Mesendoderm (in vitro differentiated cells): ENCODE data around the gene TEAD3.

Source experiments
- DNase-seq: peaks from one replicate; pipeline ENCODE4 v3.0.0; 2013
- H2AK5ac ChIP-seq: 2 replicates; pipeline ENCODE4 v1.6.1; 2013; ENCODE audit warnings: low read length, inconsistent platforms
- H2BK120ac ChIP-seq: 2 replicates; pipeline ENCODE4 v1.6.1; 2013; ENCODE audit warnings: low read depth, mild to moderate bottlenecking, low read length, moderate library complexity, mixed read lengths
- H2BK15ac ChIP-seq: replicated peaks from 2 replicates; pipeline ENCODE4 v1.6.1; 2013; ENCODE audit warnings: low read depth, mild to moderate bottlenecking, moderate library complexity
- H2BK5ac ChIP-seq: 2 replicates; pipeline ENCODE4 v1.6.1; 2013; ENCODE audit warnings: low read length, inconsistent platforms
- H3K18ac ChIP-seq: 2 replicates; pipeline ENCODE4 v1.6.1; 2013; ENCODE audit warnings: mild to moderate bottlenecking, low read length, mixed read lengths
- H3K23ac ChIP-seq: one replicate; pipeline ENCODE4 v1.6.1; 2013; ENCODE audit warnings: low read length
- H3K27ac ChIP-seq: 2 replicates; pipeline ENCODE4 v1.5.1; 2013; ENCODE audit warnings: low read depth, mild to moderate bottlenecking, inconsistent platforms, low read length, moderate library complexity
- H3K27me3 ChIP-seq: 2 replicates; pipeline ENCODE4 v1.6.1; 2013; ENCODE audit warnings: low read length, control low read depth, mild to moderate bottlenecking, inconsistent platforms; ENCODE audit not compliant: insufficient read depth, poor library complexity
- H3K36me3 ChIP-seq: 2 replicates; pipeline ENCODE4 v1.6.1; 2013; ENCODE audit warnings: low read length, inconsistent platforms; ENCODE audit not compliant: control insufficient read depth, insufficient read depth
- H3K4ac ChIP-seq: one replicate; pipeline ENCODE4 v1.6.1; 2013; ENCODE audit warnings: low read depth, mild to moderate bottlenecking, low read length, moderate library complexity
- H3K4me1 ChIP-seq: 2 replicates; pipeline ENCODE4 v1.6.1; 2013; ENCODE audit warnings: low read depth, low read length, inconsistent platforms; ENCODE audit not compliant: control insufficient read depth
- H3K4me2 ChIP-seq: 2 replicates; pipeline ENCODE4 v1.6.1; 2013; ENCODE audit warnings: low read length
- H3K4me3 ChIP-seq: 2 replicates; pipeline ENCODE4 v1.5.1; 2013; ENCODE audit warnings: mild to moderate bottlenecking, low read length
- H3K56ac ChIP-seq: one replicate; pipeline ENCODE4 v1.6.1; 2013; ENCODE audit warnings: low read length
- H3K79me1 ChIP-seq: 2 replicates; pipeline ENCODE4 v1.6.1; 2013; ENCODE audit warnings: low read length, inconsistent platforms
- H3K79me2 ChIP-seq: 2 replicates; pipeline ENCODE4 v1.6.1; 2013; ENCODE audit warnings: mild to moderate bottlenecking, low read length; ENCODE audit not compliant: control insufficient read depth, insufficient read depth
- H3K9ac ChIP-seq: 2 replicates; pipeline ENCODE4 v1.6.1; 2013; ENCODE audit warnings: low read length, inconsistent platforms
- H4K5ac ChIP-seq: one replicate; pipeline ENCODE4 v1.6.1; 2013; ENCODE audit warnings: low read length
- H4K8ac ChIP-seq: one replicate; pipeline ENCODE4 v1.6.1; 2013; ENCODE audit warnings: low read depth, mild to moderate bottlenecking, control low read depth, low read length, moderate library complexity
- WGBS: extraction: QIAGEN DNeasy Blood & Tissue Kit; methylation state at CpG from one replicate; pipeline ENCODE4 v1.1.7; 2013; ENCODE audit warnings: low lambda C conversion rate, missing lambda C conversion rate; ENCODE audit not compliant: insufficient coverage; ENCODE audit errors: extremely low coverage; 5-methylcytosine and 5-hydroxymethylcytosine counted together

TEAD3 gene

DNA sequence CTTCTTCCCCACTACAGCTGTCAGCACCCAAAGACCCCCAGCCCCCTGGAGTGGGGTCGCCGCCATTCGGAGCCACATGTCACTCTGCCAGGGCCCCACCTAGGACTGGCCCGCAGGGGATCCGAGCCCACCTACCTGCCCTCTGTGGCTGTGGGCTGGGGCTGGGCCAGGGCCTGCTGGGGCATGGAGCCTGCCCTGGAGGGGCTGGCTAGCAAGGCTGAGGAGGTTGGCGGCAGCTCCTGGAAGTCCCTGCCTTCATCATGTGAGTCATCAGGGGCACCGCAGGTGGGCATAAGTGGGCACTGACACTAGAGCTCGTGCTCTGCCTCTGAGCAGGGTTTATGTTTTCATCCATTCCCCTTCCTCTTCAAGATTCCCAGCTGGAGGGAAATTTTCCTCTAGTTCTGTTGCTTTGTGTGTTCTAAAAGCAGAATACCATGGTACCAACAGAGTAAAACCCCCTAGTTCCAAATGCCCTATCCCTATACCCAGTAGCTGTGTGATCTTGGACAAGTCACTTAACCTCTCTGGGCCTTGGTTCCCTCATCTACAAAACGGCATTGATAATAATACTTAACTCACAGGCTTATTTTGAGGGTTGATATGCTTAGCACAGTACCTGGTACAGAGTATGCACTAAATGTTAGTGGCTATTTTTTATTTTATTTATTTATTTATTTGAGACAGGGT lies 53.4 kb downstream of the TEAD3 start:
- no peak for DNase-seq
- Histone ChIP-seq H3K79me2 (no peaks in the 10 kb centered on the region), H2AK5ac (no peak overlapping the region), H3K4me1 (no peaks in the 10 kb centered on the region), H3K79me1 (no peaks in the 10 kb centered on the region), H2BK120ac (no peak overlapping the region), H3K4me2 (no peak overlapping the region), H3K9ac (no peak overlapping the region), H3K18ac (no peak overlapping the region), H2BK15ac (no peak overlapping the region), H3K27me3 (no peaks in the 10 kb centered on the region), H2BK5ac (no peak overlapping the region), H3K36me3 (no peaks in the 10 kb centered on the region), H3K4me3 (no peak overlapping the region), H3K27ac (no peak overlapping the region), H4K8ac (no peak overlapping the region), H3K4ac (no peak overlapping the region), H4K5ac (no peak overlapping the region), H3K23ac (no peak overlapping the region), H3K56ac (no peak overlapping the region)
- WGBS: no CpG with 5 or more reads among the region's 9 CpGs

DNA sequence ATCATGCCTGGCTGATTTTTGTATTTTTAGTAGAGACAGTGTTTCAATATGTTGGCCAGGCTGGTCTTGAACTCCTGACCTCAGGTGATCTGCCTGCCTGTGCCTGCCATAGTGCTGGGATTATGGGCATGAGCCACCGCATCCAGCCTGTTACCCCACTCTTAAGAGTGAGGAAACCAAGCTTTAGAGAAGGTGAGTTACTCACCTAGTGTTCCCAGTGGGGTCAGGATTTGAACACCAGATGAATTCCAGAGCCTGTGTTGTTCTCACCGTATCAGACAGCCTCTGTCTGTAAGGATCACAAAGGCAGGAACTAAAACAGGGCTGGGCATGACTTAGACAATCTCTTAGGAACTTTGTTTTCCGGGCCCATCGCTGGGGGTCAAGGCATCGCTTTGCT lies 54.2 kb downstream of the TEAD3 start:
- Histone ChIP-seq H3K27me3 (no peaks in the 10 kb centered on the region), H2BK15ac (no peak overlapping the region), H3K36me3 (no peaks in the 10 kb centered on the region), H3K9ac (no peak overlapping the region), H4K8ac (no peak overlapping the region), H3K18ac (no peak overlapping the region), H3K79me2 (no peaks in the 10 kb centered on the region), H3K79me1 (no peaks in the 10 kb centered on the region), H3K27ac (no peak overlapping the region), H4K5ac (no peak overlapping the region), H2AK5ac (no peak overlapping the region), H3K4ac (no peak overlapping the region), H3K4me3 (no peak overlapping the region), H2BK120ac (no peak overlapping the region), H3K23ac (no peak overlapping the region), H2BK5ac (no peak overlapping the region), H3K56ac (no peak overlapping the region), H3K4me1 (no peaks in the 10 kb centered on the region), H3K4me2 (no peak overlapping the region)
- DNase-seq: no peak
- no CpG with 5 or more reads among the region's 5 CpGs for WGBS

DNA sequence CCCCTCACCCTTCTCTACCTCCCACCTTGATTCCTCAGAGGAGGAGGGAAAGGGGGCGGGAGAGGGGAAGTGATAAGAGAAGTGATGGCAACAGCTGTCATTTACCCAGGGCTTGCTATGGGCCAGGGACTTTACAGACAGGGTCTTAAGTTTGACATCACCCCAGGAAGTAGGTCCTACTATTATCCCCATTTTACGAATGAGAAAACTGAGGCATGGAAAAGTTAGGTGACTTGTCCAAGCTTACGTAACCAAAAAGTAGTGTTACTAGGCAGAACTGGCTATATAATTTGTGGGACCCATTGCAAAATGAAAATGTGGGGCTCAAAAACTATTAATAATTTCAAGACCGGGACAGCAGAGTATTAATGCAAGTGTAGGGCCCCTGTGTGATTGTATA lies 55.2 kb downstream of the TEAD3 start:
- H2AK5ac ChIP-seq: no peak overlapping the region
- no CpG with 5 or more reads among the region's 4 CpGs for WGBS

DNA sequence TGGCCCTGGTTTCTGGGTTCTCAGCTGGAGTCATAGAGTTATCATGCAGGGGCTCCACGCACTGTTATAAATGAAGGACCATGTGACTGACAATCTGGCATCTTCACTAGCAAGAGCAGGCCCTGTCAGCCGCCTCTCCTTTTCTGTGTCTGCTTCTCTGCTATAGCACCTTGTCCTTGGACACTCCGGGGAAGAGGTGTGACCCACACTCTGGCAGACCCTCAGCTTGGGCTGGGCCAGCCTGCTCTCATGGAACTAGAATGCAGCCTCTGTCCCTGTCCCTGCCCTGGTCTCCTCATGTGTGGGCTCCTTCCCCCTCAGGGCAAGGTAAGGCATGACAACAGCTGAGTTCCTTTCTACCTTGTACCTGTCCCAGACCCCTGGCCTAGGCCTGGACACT lies 55.7 kb downstream of the TEAD3 start:
- Histone ChIP-seq H3K18ac (no peak overlapping the region), H2AK5ac (no peak overlapping the region), H4K5ac (no peak overlapping the region), H3K4me2 (no peak overlapping the region), H3K9ac (no peak overlapping the region), H2BK120ac (no peak overlapping the region), H3K56ac (no peak overlapping the region), H3K27ac (no peak overlapping the region), H3K79me1 (no peaks in the 10 kb centered on the region), H3K36me3 (no peaks in the 10 kb centered on the region), H3K23ac (no peak overlapping the region), H2BK5ac (no peak overlapping the region), H3K27me3 (no peaks in the 10 kb centered on the region), H3K79me2 (no peaks in the 10 kb centered on the region), H4K8ac (no peak overlapping the region), H3K4ac (no peak overlapping the region), H3K4me3 (no peak overlapping the region), H3K4me1 (no peaks in the 10 kb centered on the region), H2BK15ac (no peak overlapping the region)
- DNase-seq: no peak
- WGBS: no CpG with 5 or more reads among the region's 3 CpGs

More for the DNA sequence above, 55.2 kb downstream of the TEAD3 start:
- Histone ChIP-seq H3K27me3 (no peaks in the 10 kb centered on the region), H3K9ac (no peak overlapping the region), H3K4me3 (no peak overlapping the region), H3K4me1 (no peaks in the 10 kb centered on the region), H3K4ac (no peak overlapping the region), H3K79me2 (no peaks in the 10 kb centered on the region), H2BK120ac (no peak overlapping the region), H3K36me3 (no peaks in the 10 kb centered on the region), H4K8ac (no peak overlapping the region), H2BK15ac (no peak overlapping the region), H3K18ac (no peak overlapping the region), H3K4me2 (no peak overlapping the region), H3K23ac (no peak overlapping the region), H3K27ac (no peak overlapping the region), H3K56ac (no peak overlapping the region), H3K79me1 (no peaks in the 10 kb centered on the region), H2BK5ac (no peak overlapping the region), H4K5ac (no peak overlapping the region)
- no peak for DNase-seq

DNA sequence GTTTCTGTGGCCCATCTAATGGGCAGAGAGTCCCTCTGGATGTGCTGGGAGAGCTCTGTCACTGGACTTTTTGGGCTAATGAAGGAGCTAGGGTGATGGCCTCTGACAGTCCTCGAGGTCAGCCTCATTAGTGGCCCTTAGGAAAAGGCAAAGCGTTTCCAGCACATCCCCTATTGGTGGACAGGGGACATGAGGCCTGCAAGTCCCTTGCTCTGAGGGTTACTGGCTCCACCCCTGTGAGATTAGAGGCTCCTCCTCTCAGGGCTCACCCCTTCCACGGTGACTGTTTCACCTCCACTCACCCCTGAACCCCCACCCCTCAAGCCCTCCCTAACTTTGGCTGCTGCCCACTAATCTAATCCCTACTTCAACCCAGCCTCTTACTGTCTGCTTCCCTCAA lies 57.6 kb downstream of the TEAD3 start:
- H2BK5ac ChIP-seq: no peak overlapping the region
- no CpG with 5 or more reads among the region's 3 CpGs for WGBS
- peak; percentile 61 for DNase-seq
- no peak overlapping the region for H3K56ac ChIP-seq
- H3K79me1 ChIP-seq: no peaks in the 10 kb centered on the region
- no peak overlapping the region for H3K9ac ChIP-seq
- H3K36me3 ChIP-seq: no peaks in the 10 kb centered on the region
- H3K27me3 ChIP-seq: no peaks in the 10 kb centered on the region
- no peak overlapping the region for H3K27ac ChIP-seq
- H2BK15ac ChIP-seq: no peak overlapping the region
- no peak overlapping the region for H4K8ac ChIP-seq
- no peaks in the 10 kb centered on the region for H3K4me1 ChIP-seq
- H3K18ac ChIP-seq: no peak overlapping the region
- no peak overlapping the region for H4K5ac ChIP-seq
- no peak overlapping the region for H2AK5ac ChIP-seq
- no peak overlapping the region for H3K4me3 ChIP-seq
- H3K79me2 ChIP-seq: no peaks in the 10 kb centered on the region
- H3K23ac ChIP-seq: no peak overlapping the region
- H3K4ac ChIP-seq: no peak overlapping the region
- no peak overlapping the region for H3K4me2 ChIP-seq
- no peak overlapping the region for H2BK120ac ChIP-seq
